ENCODE data around the gene TRAK1.

TRAK1 gene

DNA sequence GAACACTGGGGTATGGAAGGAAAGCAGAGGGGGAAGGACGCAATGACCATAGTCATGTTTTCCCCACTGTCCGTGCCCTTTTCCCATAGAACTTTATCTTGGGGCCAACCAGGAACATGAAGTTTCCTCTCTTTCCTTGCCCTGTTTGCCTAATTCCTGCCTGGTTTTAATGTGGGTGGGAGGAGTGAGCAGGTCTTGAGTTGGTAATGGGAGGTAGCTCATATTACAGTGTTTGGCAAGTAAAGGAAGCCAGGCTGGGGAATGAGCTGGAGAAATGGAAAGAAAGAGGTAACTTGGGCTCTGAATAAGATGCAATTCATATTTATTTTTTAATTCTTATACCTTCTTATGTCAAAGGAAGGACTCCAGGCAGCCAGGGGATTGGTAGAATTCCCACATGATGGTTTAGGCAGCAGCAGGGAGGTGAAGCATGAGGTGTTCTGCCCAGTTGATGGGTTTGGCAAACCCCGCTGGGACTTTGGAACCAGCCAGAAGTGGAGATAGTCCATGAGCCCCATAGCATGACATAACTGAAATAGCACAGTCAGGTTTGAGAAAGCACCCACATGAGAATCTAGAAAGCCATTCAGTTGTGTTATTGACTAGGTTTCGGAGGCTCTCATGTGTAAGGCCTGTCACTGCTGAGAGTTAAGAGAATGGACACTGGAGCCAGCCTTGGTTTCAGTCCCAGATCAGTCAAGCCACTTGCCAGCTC is 114.8 kb downstream of the TRAK1 start:
- H3K36me3 ChIP-seq (ENCODE audit: control insufficient read depth in 4 of 4, insufficient read depth in 4 of 4, low read length in 3 of 4): peaks cover 11 to 96% (median 55%) of the 10 kb centered on the region in 4 experiments
- H3K4me1 ChIP-seq (ENCODE audit: control extremely low read depth in 1 of 4, control insufficient read depth in 4 of 4, insufficient read depth in 4 of 4, low read length in 3 of 4): no peaks in the 10 kb centered on the region
- peaks cover 0 to 3% (median 0%) of the 10 kb centered on the region in 5 experiments for H3K9me3 ChIP-seq (ENCODE audit: control extremely low read depth in 1 of 5, control insufficient read depth in 4 of 5, insufficient read depth in 2 of 5, low read depth in 1 of 5, low read length in 4 of 5)
- no peaks in the 10 kb centered on the region for H3K27me3 ChIP-seq (replicated peaks in 2 of 5; ENCODE audit: control insufficient read depth in 4 of 5, insufficient read depth in 5 of 5, low read length in 4 of 5)
- CTCF ChIA-PET: interaction anchor here (2.9 kb wide), 1 partner anchor 14 kb away, joined by 15 read pairs; no protein-coding TSS in a partner anchor
- no peak overlapping the region for H3K27ac ChIP-seq (ENCODE audit: insufficient read depth in 1 of 2, low read depth in 1 of 2, low read length in 2 of 2, poor library complexity in 1 of 2, severe bottlenecking in 2 of 2)
- WGBS (ENCODE audit: insufficient coverage): 96% methylated on average over 4 of the region's 4 CpGs
- POLR2A ChIA-PET: no interaction called here
- no peak overlapping the region for H3K4me3 ChIP-seq (ENCODE audit: control insufficient read depth in 1 of 7, extremely low read depth in 1 of 7, insufficient read depth in 4 of 7, low read depth in 2 of 7, low read length in 6 of 7)
- DNase-seq: no peak

GRCh38 chr3:42209917-42210316 is 118.8 kb downstream of the TRAK1 start:
- CTCF ChIA-PET: interaction anchor here (1.2 kb wide), 1 partner anchor 18 kb away, joined by 4 read pairs; no protein-coding TSS in a partner anchor

GRCh38 chr3:42210726-42211125 is 119.6 kb downstream of the TRAK1 start:
- DNase-seq: no peak
- Histone ChIP-seq H3K9me3 (ENCODE audit: control extremely low read depth in 1 of 5, control insufficient read depth in 4 of 5, insufficient read depth in 2 of 5, low read depth in 1 of 5, low read length in 4 of 5) (peaks cover 0 to 3% (median 0%) of the 10 kb centered on the region in 5 experiments), H3K27me3 (replicated peaks in 2 of 5; ENCODE audit: control insufficient read depth in 4 of 5, insufficient read depth in 5 of 5, low read length in 4 of 5) (no peaks in the 10 kb centered on the region), H3K4me1 (ENCODE audit: control extremely low read depth in 1 of 4, control insufficient read depth in 4 of 4, insufficient read depth in 4 of 4, low read length in 3 of 4) (peaks cover 3 to 11% (median 6%) of the 10 kb centered on the region in 4 experiments), H3K36me3 (ENCODE audit: control insufficient read depth in 4 of 4, insufficient read depth in 4 of 4, low read length in 3 of 4) (peaks cover 8 to 73% (median 43%) of the 10 kb centered on the region in 4 experiments), H3K27ac (ENCODE audit: insufficient read depth in 1 of 2, low read depth in 1 of 2, low read length in 2 of 2, poor library complexity in 1 of 2, severe bottlenecking in 2 of 2) (no peak overlapping the region), H3K4me3 (ENCODE audit: control insufficient read depth in 1 of 7, extremely low read depth in 1 of 7, insufficient read depth in 4 of 7, low read depth in 2 of 7, low read length in 6 of 7) (no peak overlapping the region)
- ChIA-PET CTCF (interaction anchor here (0.9 to 1.4 kb wide), 3 partner anchors 12 to 19 kb away, joined by 3 to 4 read pairs (median 4); no protein-coding TSS in a partner anchor), POLR2A (interaction anchor here (1.4 kb wide), 1 partner anchor 10 kb away, joined by 3 read pairs; no protein-coding TSS in a partner anchor)
- 88% methylated on average over 2 of the region's 2 CpGs for WGBS (ENCODE audit: insufficient coverage)

More at GRCh38 chr3:42209917-42210316, 118.8 kb downstream of the TRAK1 start:
- 100% methylated on average over 4 of the region's 12 CpGs for WGBS (ENCODE audit: insufficient coverage)
- H3K9me3 ChIP-seq (ENCODE audit: control extremely low read depth in 1 of 5, control insufficient read depth in 4 of 5, insufficient read depth in 2 of 5, low read depth in 1 of 5, low read length in 4 of 5): peaks cover 0 to 3% (median 0%) of the 10 kb centered on the region in 5 experiments
- H3K4me3 ChIP-seq (ENCODE audit: control insufficient read depth in 1 of 7, extremely low read depth in 1 of 7, insufficient read depth in 4 of 7, low read depth in 2 of 7, low read length in 6 of 7): no peak overlapping the region
- H3K4me1 ChIP-seq (ENCODE audit: control extremely low read depth in 1 of 4, control insufficient read depth in 4 of 4, insufficient read depth in 4 of 4, low read length in 3 of 4): peaks cover under 1 to 11% (median 6%) of the 10 kb centered on the region in 4 experiments
- no peaks in the 10 kb centered on the region for H3K27me3 ChIP-seq (replicated peaks in 2 of 5; ENCODE audit: control insufficient read depth in 4 of 5, insufficient read depth in 5 of 5, low read length in 4 of 5)
- DNase-seq: no peak
- H3K36me3 ChIP-seq (ENCODE audit: control insufficient read depth in 4 of 4, insufficient read depth in 4 of 4, low read length in 3 of 4): peaks cover 6 to 75% (median 45%) of the 10 kb centered on the region in 4 experiments
- POLR2A ChIA-PET: interaction anchor here (1.4 kb wide), 1 partner anchor 9 kb away, joined by 3 read pairs; no protein-coding TSS in a partner anchor
- no peak overlapping the region for H3K27ac ChIP-seq (ENCODE audit: insufficient read depth in 1 of 2, low read depth in 1 of 2, low read length in 2 of 2, poor library complexity in 1 of 2, severe bottlenecking in 2 of 2)

DNA sequence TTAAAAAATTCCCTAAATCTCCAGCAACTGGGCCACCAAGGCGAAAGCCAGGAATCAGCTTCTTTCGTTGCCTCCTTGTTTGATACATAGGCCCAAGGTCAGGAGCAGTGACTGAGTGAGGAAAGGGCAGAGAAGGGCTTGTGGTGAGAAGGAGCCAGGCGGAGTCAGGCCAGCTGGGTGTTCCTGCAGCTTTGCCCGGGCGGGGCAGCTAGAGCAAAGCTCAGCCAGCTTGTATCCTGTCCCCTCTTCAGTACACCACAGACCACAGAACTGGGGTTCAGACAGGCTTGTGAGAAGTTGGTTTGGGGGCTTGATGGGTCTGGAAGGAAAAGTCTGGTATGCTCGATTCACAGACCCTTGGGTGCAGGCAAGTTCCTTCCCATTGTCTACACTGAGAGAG is 122.3 kb downstream of the TRAK1 start:
- Histone ChIP-seq H3K9me3 (ENCODE audit: control extremely low read depth in 1 of 5, control insufficient read depth in 4 of 5, insufficient read depth in 2 of 5, low read depth in 1 of 5, low read length in 4 of 5) (no peaks in the 10 kb centered on the region), H3K27ac (ENCODE audit: insufficient read depth in 1 of 2, low read depth in 1 of 2, low read length in 2 of 2, poor library complexity in 1 of 2, severe bottlenecking in 2 of 2) (no peak overlapping the region), H3K36me3 (ENCODE audit: control insufficient read depth in 4 of 4, insufficient read depth in 4 of 4, low read length in 3 of 4) (peaks cover 8 to 59% (median 34%) of the 10 kb centered on the region in 4 experiments), H3K4me1 (ENCODE audit: control extremely low read depth in 1 of 4, control insufficient read depth in 4 of 4, insufficient read depth in 4 of 4, low read length in 3 of 4) (peaks cover 4 to 14% (median 9%) of the 10 kb centered on the region in 4 experiments), H3K4me3 (ENCODE audit: control insufficient read depth in 1 of 7, extremely low read depth in 1 of 7, insufficient read depth in 4 of 7, low read depth in 2 of 7, low read length in 6 of 7) (no peak overlapping the region), H3K27me3 (replicated peaks in 2 of 5; ENCODE audit: control insufficient read depth in 4 of 5, insufficient read depth in 5 of 5, low read length in 4 of 5) (no peaks in the 10 kb centered on the region)
- CTCF ChIA-PET: interaction anchor here (0.9 kb wide), 1 partner anchor 17 kb away, joined by 3 read pairs; no protein-coding TSS in a partner anchor
- POLR2A ChIA-PET: no interaction called here
- peak; percentile 10 to 89 (median 75) for DNase-seq
- 59% methylated on average over 3 of the region's 6 CpGs for WGBS (ENCODE audit: insufficient coverage)

- Histone ChIP-seq H3K4me1 (ENCODE audit: control extremely low read depth in 1 of 4, control insufficient read depth in 4 of 4, insufficient read depth in 4 of 4, low read length in 3 of 4) (peaks cover 4 to 14% (median 9%) of the 10 kb centered on the region in 4 experiments), H3K27ac (ENCODE audit: insufficient read depth in 1 of 2, low read depth in 1 of 2, low read length in 2 of 2, poor library complexity in 1 of 2, severe bottlenecking in 2 of 2) (no peak overlapping the region), H3K4me3 (ENCODE audit: control insufficient read depth in 1 of 7, extremely low read depth in 1 of 7, insufficient read depth in 4 of 7, low read depth in 2 of 7, low read length in 6 of 7) (no peak overlapping the region), H3K9me3 (ENCODE audit: control extremely low read depth in 1 of 5, control insufficient read depth in 4 of 5, insufficient read depth in 2 of 5, low read depth in 1 of 5, low read length in 4 of 5) (no peaks in the 10 kb centered on the region), H3K27me3 (replicated peaks in 2 of 5; ENCODE audit: control insufficient read depth in 4 of 5, insufficient read depth in 5 of 5, low read length in 4 of 5) (no peaks in the 10 kb centered on the region), H3K36me3 (ENCODE audit: control insufficient read depth in 4 of 4, insufficient read depth in 4 of 4, low read length in 3 of 4) (peaks cover 8 to 55% (median 32%) of the 10 kb centered on the region in 4 experiments)
- DNase-seq: no peak
- CTCF ChIA-PET: no interaction called here
- 100% methylated on average over 2 of the region's 2 CpGs for WGBS (ENCODE audit: insufficient coverage)
- POLR2A ChIA-PET: no interaction called here
Measured at GRCh38 chr3:42214064-42214463, 122.9 kb downstream of the TRAK1 start.

DNA sequence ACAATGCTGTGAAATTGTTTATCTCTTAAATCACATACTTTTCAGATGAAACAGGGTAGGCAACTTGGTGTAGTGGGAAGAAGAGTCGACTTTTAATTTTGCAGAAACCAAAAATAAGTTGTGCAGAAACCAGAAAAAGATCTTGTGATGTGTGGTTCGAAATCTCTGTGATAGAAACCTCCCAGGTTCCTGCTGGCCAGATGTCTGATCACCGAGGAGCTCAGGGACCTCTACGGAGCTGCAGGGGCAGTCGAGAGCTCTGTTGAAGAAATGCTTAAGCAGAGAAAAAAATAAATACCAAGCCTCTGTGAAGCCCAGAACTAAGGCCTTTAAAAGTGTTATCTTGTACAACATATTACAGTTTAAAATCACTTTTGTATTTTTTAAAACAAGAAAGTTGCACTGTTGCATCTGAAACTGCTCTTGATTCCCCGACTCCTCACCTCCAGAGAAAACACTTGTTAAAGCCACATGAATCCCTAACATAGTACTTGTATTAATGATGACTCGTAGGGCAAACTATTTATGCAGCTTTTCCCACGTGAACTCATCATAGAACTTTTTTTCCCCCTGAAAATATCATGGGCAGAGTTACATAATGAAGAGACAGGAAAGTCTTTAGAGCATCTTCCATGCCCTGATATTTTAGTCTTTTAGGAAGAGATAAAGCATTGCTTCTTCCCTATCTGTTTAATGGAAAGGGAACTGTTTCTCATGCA is 123.6 kb downstream of the TRAK1 start:
- DNase-seq: no peak
- POLR2A ChIA-PET: interaction anchor here (0.6 kb wide), 1 partner anchor 43 kb away, joined by 3 read pairs; no protein-coding TSS in a partner anchor
- CTCF ChIA-PET: interaction anchor here (1.2 kb wide), 1 partner anchor 33 kb away, joined by 4 read pairs; no protein-coding TSS in a partner anchor
- H3K27ac ChIP-seq (ENCODE audit: insufficient read depth in 1 of 2, low read depth in 1 of 2, low read length in 2 of 2, poor library complexity in 1 of 2, severe bottlenecking in 2 of 2): no peak overlapping the region
- H3K9me3 ChIP-seq (ENCODE audit: control extremely low read depth in 1 of 5, control insufficient read depth in 4 of 5, insufficient read depth in 2 of 5, low read depth in 1 of 5, low read length in 4 of 5): no peaks in the 10 kb centered on the region
- WGBS (ENCODE audit: insufficient coverage): 88% methylated on average over 4 of the region's 8 CpGs
- H3K4me1 ChIP-seq (ENCODE audit: control extremely low read depth in 1 of 4, control insufficient read depth in 4 of 4, insufficient read depth in 4 of 4, low read length in 3 of 4): peaks cover 4 to 14% (median 9%) of the 10 kb centered on the region in 4 experiments
- no peaks in the 10 kb centered on the region for H3K27me3 ChIP-seq (replicated peaks in 2 of 5; ENCODE audit: control insufficient read depth in 4 of 5, insufficient read depth in 5 of 5, low read length in 4 of 5)
- peaks cover 5 to 56% (median 30%) of the 10 kb centered on the region in 4 experiments for H3K36me3 ChIP-seq (ENCODE audit: control insufficient read depth in 4 of 4, insufficient read depth in 4 of 4, low read length in 3 of 4)
- no peak overlapping the region for H3K4me3 ChIP-seq (ENCODE audit: control insufficient read depth in 1 of 7, extremely low read depth in 1 of 7, insufficient read depth in 4 of 7, low read depth in 2 of 7, low read length in 6 of 7)
